Right ventricle myocardium superior (tissue), 1 donor: ENCODE data around the gene PAQR4. TPM values are rescaled to one million over a fixed set of nuclear protein-coding genes. Genes with fewer than 3 reads are reported as not detected.
A peak's percentile ranks its signal among the peaks of the same experiment; 100 is the strongest.

Experiments used
- ATAC-seq: fragments of 200-7000 bp; cut with Tn5 transposase; one replicate; pipeline ENCODE4 v1.9.1; 2020; ENCODE audit warnings: mild to moderate bottlenecking; ENCODE audit not compliant: poor library complexity
- DNase-seq: peaks from one replicate; pipeline ENCODE4 v3.0.0-alpha.2; 2020
- intact Hi-C: fragments of 100-400 bp; cut with DNase I; formaldehyde crosslinking; loops from one replicate; pipeline ENCODE4 v1.11.2; 2022
- total RNA-seq: library from RNA; stranded (reverse); fragmentation: NEBNext Ultra II Directional; extraction: Animal tissue kit (Norgen Biotek cat#: 25700); gene quantifications from one replicate; pipeline ENCODE4 v1.2.1, GENCODE V29; 2021
- donor health status: DM: no; HTN: yes; CAD: no; lungs with severe emphysema.

Gene PAQR4
- total RNA-seq, 1 donor from 2014 or later: 7.7 TPM

GRCh38 chr16:3013998-3014690 is 45.0 kb downstream of the PAQR4 start:
- DNase-seq: no peak
- intact Hi-C loops: no loop called here

DNA sequence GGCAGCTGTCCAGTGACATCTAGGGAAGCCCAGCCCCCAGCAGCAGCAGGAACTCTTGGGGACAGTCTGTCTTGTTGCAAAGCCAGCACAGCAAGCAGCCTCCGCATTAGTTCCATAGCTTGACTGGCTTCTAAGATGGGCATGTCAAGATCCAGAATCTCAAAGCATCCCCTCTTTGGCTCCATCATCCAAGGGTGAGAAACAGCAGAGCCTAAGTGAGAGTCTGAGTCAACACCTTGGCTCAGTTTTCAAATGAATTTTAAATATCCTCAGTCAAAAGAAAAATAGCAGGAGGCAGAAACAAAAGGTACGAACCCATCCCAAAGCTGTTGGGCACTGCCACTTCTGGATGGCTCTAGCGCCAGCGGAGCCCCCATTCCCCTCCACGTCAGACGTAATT is 45.8 kb downstream of the PAQR4 start:
- DNase-seq: no peak
- intact Hi-C loops: no loop called here
- no peak for ATAC-seq

More at GRCh38 chr16:3013998-3014690, 45.0 kb downstream of the PAQR4 start:
- no peak for ATAC-seq

DNA sequence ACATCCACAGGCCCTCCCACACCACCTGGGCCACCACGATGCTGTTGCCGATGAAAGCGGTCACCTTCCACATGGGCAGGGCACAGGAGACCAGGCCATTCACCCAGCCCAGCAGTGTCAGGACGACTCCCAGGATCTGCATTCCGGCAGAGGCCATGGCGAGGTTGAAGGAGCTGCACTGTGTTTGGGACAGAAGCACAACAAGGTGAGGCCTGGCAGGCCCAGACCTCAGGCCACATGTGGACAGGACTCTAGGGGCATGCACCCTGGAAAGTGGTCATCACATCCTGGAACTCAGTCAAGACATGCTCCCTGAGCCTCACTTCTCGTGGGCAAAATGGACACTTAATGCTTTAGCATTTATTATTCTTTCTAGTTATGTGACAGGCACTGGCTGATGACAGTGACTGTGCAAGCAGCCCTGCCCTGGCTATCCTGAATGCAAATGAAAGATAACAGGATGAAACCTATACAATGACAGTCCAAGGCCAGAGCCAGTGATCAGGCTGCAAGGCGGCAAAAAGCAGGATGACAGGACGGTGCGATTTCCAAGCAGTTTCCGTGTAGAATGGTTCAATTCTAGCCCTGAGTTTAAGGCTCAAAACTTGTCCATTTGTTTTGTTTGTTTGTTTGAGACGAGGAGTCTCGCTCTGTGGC is 46.8 kb downstream of the PAQR4 start:
- intact Hi-C loops: no loop called here
- DNase-seq: no peak
- no peak for ATAC-seq

DNA sequence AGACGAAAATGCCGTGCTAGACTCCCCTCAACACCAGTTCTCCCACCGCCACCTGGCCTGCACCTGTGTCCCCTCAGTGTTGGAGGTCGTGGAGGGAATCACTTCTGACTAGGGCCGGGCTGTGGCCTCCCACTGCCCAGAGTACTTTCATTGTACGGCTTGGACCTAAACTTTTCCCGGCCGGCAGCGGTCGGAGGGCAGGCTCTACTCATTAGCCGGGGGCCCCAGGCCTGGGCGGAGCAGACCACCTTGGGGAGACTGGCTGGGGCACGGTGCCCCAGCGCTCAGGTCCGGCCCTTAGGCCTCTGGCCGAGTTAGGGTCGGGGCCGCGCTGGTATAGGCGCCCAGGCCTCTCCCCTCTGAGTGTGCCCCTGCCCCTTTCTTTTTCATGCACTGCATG is 48.2 kb downstream of the PAQR4 start:
- DNase-seq: no peak
- no peak for ATAC-seq
- intact Hi-C loops: no loop called here

- DNase-seq: no peak
- ATAC-seq: no peak
- intact Hi-C loops: no loop called here
These were observed 48.8 kb downstream of the PAQR4 start, which contains the start of gene CLDN6 for GRCh38 chr16:3017794-3018506. TSS of gene CLDN6 (minus strand) at chr16:3018183. CDS start at chr16:3016021, 2,162 bp downstream.

DNA sequence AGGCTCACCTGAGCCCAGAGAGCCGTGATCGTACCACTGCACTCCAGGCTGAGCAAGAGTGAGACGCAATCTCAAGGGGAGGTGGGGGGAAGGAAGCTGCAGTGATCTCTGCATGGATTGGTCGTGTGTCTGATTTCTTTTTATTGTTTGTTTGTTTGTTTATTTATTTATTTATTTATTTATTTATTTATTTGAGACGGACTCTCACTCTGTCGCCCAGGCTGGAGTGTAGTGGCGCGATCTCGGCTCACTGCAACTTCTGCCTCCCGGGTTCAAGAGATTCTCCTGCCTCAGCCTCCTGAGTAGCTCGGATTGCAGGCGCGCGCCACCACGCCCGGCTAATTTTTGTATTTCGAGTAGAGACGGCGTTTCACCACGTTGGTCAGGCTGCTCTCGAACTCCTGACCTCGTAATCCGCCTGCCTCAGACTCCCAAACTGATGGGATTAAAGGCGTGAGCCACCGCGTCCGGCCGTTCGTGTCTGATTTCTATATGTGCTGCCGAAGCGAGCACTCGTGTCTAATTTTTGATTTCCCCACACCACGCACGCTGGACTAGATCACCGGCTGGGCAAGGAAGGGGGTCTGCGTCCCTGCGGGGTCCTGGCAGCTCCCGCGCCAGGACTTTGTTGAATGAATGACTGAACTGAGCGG is 50.6 kb downstream of the PAQR4 start:
- ATAC-seq (no peak), DNase-seq (no peak)
- intact Hi-C loops: no loop called here

DNA sequence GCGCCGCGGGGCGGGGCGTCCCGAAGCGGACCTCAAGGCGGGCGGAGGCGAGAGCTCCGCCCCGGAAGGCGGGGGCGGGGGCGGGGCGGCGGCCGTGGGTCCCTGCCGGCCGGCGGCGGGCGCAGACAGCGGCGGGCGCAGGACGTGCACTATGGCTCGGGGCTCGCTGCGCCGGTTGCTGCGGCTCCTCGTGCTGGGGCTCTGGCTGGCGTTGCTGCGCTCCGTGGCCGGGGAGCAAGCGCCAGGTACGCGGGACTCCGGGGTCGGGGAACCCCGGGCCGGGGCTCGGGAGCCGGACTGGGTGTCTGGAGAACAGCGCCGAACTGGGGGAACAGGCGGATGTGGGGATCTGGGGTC is 51.1 kb downstream of the PAQR4 start, which contains the start of gene TNFRSF12A:
TNFRSF12A (plus strand) TSS at position 122 of the 357 bp plus-strand sequence; CDS start at position 152, 30 bp downstream.
- intact Hi-C loops: no loop called here
- ATAC-seq: peak; percentile 59
- peak; percentile 89 for DNase-seq

GRCh38 chr16:3020604-3021448 is 51.7 kb downstream of the PAQR4 start:
- peak; percentile 37 for ATAC-seq
- intact Hi-C loops: no loop called here

GRCh38 chr16:3021449-3022207 is 52.5 kb downstream of the PAQR4 start:
- ATAC-seq (peak; percentile 58), DNase-seq (peak; percentile 89)
- intact Hi-C loops: no loop called here

More at GRCh38 chr16:3020604-3021448, 51.7 kb downstream of the PAQR4 start:
- DNase-seq: peak; percentile 80

DNA sequence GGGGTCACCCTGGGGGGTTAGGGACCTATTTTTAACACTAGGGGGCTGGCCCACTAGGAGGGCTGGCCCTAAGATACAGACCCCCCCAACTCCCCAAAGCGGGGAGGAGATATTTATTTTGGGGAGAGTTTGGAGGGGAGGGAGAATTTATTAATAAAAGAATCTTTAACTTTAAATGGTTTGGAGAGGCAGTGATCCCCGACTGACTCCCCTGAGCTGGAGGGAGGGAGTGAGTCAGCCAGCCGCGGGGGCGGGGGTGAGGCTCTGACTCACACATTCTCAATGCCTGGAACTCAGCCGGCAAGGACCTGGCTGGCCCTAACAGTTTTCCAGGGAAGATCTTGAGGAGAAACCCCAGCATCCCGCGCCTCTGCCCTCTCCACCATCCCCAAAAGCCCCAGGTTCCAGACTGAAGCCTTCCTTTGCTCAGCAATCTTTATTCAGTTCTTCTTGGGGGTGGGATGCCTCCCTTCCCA is 53.1 kb downstream of the PAQR4 start:
- intact Hi-C loops: no loop called here
- peak; percentile 92 for DNase-seq
- ATAC-seq: peak; percentile 42

DNA sequence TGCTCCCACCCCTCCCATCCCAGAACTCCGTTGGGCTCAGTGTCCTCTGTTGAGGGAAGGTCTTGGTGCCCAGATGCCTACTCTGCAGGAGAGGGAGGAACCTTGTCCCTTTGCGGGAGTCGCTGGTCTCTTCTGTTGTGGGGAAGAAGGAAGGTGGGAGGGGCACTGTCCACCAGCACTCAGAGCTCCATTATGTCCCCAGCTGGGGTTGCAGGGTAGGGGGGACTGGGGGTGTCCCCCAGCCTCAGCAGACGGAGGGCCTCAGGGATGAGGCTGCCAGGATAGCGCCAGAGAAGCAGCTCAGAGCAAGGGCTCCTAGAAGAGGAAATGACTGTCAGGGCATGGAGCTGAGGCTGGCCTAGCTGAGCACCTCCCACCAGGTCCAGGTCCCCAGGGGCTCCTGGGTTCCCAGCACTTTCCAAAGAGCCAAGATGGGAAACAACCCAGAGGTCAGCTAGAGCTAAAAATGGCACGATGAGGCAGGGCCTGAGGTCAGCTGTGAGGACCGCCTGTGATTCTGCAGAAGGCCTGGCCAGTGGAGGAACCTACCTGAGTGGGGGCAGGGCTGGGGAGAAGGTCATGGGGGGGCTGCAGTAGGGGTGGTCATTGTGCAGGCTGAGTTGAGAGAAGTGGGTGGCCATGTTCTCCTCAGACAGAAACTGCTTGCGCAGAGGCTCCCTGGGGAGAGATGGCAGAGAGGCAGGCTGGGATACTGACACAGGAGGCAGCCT is 53.7 kb downstream of the PAQR4 start:
- intact Hi-C loops: no loop called here
- no peak for DNase-seq
- no peak for ATAC-seq

Other genes starting within 250 kb of the PAQR4 start
- gene PRSS27, start 249.1 kb upstream of the PAQR4 start, total RNA-seq: 0.30 TPM
- 243 TPM for gene SRRM2, start 216.7 kb upstream of the PAQR4 start, total RNA-seq
- 299 TPM for gene ELOB, start 192.1 kb upstream of the PAQR4 start, total RNA-seq
- not detected for gene PRSS33, start 181.8 kb upstream of the PAQR4 start, total RNA-seq
- gene PRSS41, start 170.9 kb upstream of the PAQR4 start, total RNA-seq: not detected
- not detected for gene PRSS21, start 152.1 kb upstream of the PAQR4 start, total RNA-seq
- gene ZG16B, start 139.0 kb upstream of the PAQR4 start, total RNA-seq: not detected
- not detected for gene PRSS22, start 111.2 kb upstream of the PAQR4 start, total RNA-seq
- 27.9 TPM for gene FLYWCH2, start 86.1 kb upstream of the PAQR4 start, total RNA-seq
- gene FLYWCH1, start 57.4 kb upstream of the PAQR4 start, total RNA-seq: 36.8 TPM
- not detected for gene KREMEN2, start 5.1 kb upstream of the PAQR4 start, total RNA-seq
- gene PKMYT1, start 11.1 kb downstream of the PAQR4 start, total RNA-seq: 1.1 TPM
- 0.73 TPM for gene CLDN9, start 43.6 kb downstream of the PAQR4 start, total RNA-seq
- not detected for gene CLDN6, start 48.8 kb downstream of the PAQR4 start, total RNA-seq
- gene TNFRSF12A, start 51.0 kb downstream of the PAQR4 start, total RNA-seq: 29.4 TPM
- 53.5 TPM for gene HCFC1R1, start 54.6 kb downstream of the PAQR4 start, total RNA-seq
- 11.0 TPM for gene THOC6, start 54.7 kb downstream of the PAQR4 start, total RNA-seq
- not detected for gene BICDL2, start 67.6 kb downstream of the PAQR4 start, total RNA-seq
- 1.3 TPM for gene MMP25, start 77.2 kb downstream of the PAQR4 start, total RNA-seq
- 42.6 TPM for gene IL32, start 96.3 kb downstream of the PAQR4 start, total RNA-seq
- not detected for gene ZSCAN10, start 129.9 kb downstream of the PAQR4 start, total RNA-seq
- gene ZNF205, start 143.2 kb downstream of the PAQR4 start, total RNA-seq: 6.9 TPM
- 6.1 TPM for gene ZNF213, start 165.7 kb downstream of the PAQR4 start, total RNA-seq
- not detected for gene OR1F1, start 218.9 kb downstream of the PAQR4 start, total RNA-seq